HCT116 (cell line): ENCODE results near the gene OSBPL10. TPM values are rescaled to one million over a fixed set of nuclear protein-coding genes. Genes with fewer than 3 reads are reported as not detected.

Experiments
- ATAC-seq: fragments of 200-7000 bp; cut with Tn5 transposase; 2 replicates; pipeline ENCODE4 v1.9.1; 2020; ENCODE audit warnings: mild to moderate bottlenecking, moderate library complexity
- BruUV-seq: library from RNA; stranded (reverse); fragments of 400-500 nt; replicated peaks from 2 replicates; lab custom pipeline; 2021; lab: Mats Ljungman, UMichigan
- CTCF ChIA-PET: fragments of 300-600 bp; sonication (Branson Sonifier 250); formaldehyde crosslinking; loops from one replicate; lab custom pipeline; 2021; ENCODE audit warnings: antibody characterized with exemption; lab: Charles Lee
- POLR2A ChIA-PET: fragments of 300-600, 350-600 bp; sonication (Branson Sonifier 250); formaldehyde crosslinking; loops from one replicate; lab custom pipeline; 2021; ENCODE audit warnings: antibody characterized with exemption; lab: Charles Lee
- RAD21 ChIA-PET, 2 experiments: fragments of 300-600 bp; sonication (Branson Sonifier 250); formaldehyde crosslinking; loops; one replicate each; lab custom pipeline; 2023; ENCODE audit warnings: low total read pairs in 2 of 2; ENCODE audit not compliant: uncharacterized antibody in 2 of 2, unreplicated experiment in 2 of 2, low non-redundant PET in 1 of 2; lab: Charles Lee
- DNase-seq: peaks from one replicate; pipeline ENCODE4 v3.0.0-alpha.2; 2010; ENCODE audit warnings: low read depth, low spot score
- H2AFZ ChIP-seq: fragments of 200-600 bp; shearing (Covaris generic), sonication (generic); 2 replicates; pipeline ENCODE4 v1.6.1; 2017; ENCODE audit warnings: low read depth, mixed run types, mixed read lengths, antibody characterized with exemption, low read length; ENCODE audit not compliant: poor library complexity, severe bottlenecking
- H3K27ac ChIP-seq: 2 replicates; pipeline ENCODE4 v1.5.1; 2012; ENCODE audit warnings: low read depth, low read length
- H3K27me3 ChIP-seq: fragments of 200-600 bp; sonication (generic); 2 replicates; pipeline ENCODE4 v1.6.1; 2016; ENCODE audit warnings: mixed run types, low read length, mixed read lengths; ENCODE audit not compliant: insufficient read depth
- H3K36me3 ChIP-seq, 2 experiments: fragments of 200-500 bp in 1 of 2; fragments of 200-600 bp in 1 of 2; sonication (Bioruptor generic) in 1 of 2; sonication (generic) in 1 of 2; 2 replicates each; pipeline versions ENCODE4 v1.5.1 to v1.6.1; 2014 to 2016; ENCODE audit warnings: low read length in 2 of 2, inconsistent platforms in 1 of 2, mixed read lengths in 1 of 2, mixed run types in 1 of 2; ENCODE audit not compliant: insufficient read depth in 2 of 2, control insufficient read depth in 1 of 2
- H3K4me1 ChIP-seq, 2 experiments: fragments of 200-600 bp in 1 of 2; sonication (generic) in 1 of 2; 2 replicates each; pipeline versions ENCODE4 v1.5.1 to v1.6.1; 2012 to 2017; ENCODE audit warnings: low read length in 2 of 2, inconsistent platforms in 1 of 2, mild to moderate bottlenecking in 1 of 2, mixed read lengths in 1 of 2, mixed run types in 1 of 2, moderate library complexity in 1 of 2; ENCODE audit not compliant: insufficient read depth in 2 of 2, control insufficient read depth in 1 of 2
- H3K4me2 ChIP-seq: fragments of 200-600 bp; sonication (generic); 2 replicates; pipeline ENCODE4 v1.6.1; 2017; ENCODE audit warnings: mixed run types, low read length, mixed read lengths
- H3K4me3 ChIP-seq, 2 experiments: fragments of 200-600 bp in 1 of 2; sonication (generic) in 1 of 2; replicated peaks in 1 of 2; 2 replicates each; pipeline ENCODE4 v1.5.1; 2011 to 2016; ENCODE audit warnings: low read length in 2 of 2, control low read depth in 1 of 2, low read depth in 1 of 2, mild to moderate bottlenecking in 1 of 2, mixed read lengths in 1 of 2, mixed run types in 1 of 2
- H3K79me2 ChIP-seq: fragments of 200-600 bp; sonication (generic); 2 replicates; pipeline ENCODE4 v1.6.1; 2017; ENCODE audit warnings: mild to moderate bottlenecking, mixed run types, low read length, moderate library complexity, mixed read lengths; ENCODE audit not compliant: insufficient read depth
- H3K9ac ChIP-seq: fragments of 200-600 bp; sonication (generic); 2 replicates; pipeline ENCODE4 v1.6.1; 2016; ENCODE audit warnings: low read length, mixed read lengths
- H3K9me2 ChIP-seq: fragments of 200-600 bp; sonication (generic), shearing (Covaris generic); 2 replicates; pipeline ENCODE4 v1.6.1; 2017; ENCODE audit warnings: mixed run types, mild to moderate bottlenecking, moderate library complexity; ENCODE audit not compliant: insufficient read depth
- H3K9me3 ChIP-seq, 2 experiments: fragments of 200-500 bp in 1 of 2; fragments of 200-600 bp in 1 of 2; sonication (Bioruptor generic) in 1 of 2; sonication (generic) in 1 of 2; 2 replicates each; pipeline ENCODE4 v1.6.1; 2014 to 2017; ENCODE audit warnings: low read length in 2 of 2, mixed read lengths in 2 of 2, inconsistent platforms in 1 of 2, low read depth in 1 of 2, mild to moderate bottlenecking in 1 of 2, mixed run types in 1 of 2, moderate library complexity in 1 of 2; ENCODE audit not compliant: control insufficient read depth in 1 of 2, insufficient read depth in 1 of 2
- H4K20me1 ChIP-seq: fragments of 200-600 bp; sonication (generic), shearing (Covaris generic); 2 replicates; pipeline ENCODE4 v1.6.1; 2017; ENCODE audit warnings: mixed run types, mild to moderate bottlenecking, moderate library complexity; ENCODE audit not compliant: insufficient read depth
- CBX3 ChIP-seq: IDR thresholded peaks from 2 replicates; pipeline ENCODE4 v1.6.1; 2012; ENCODE audit warnings: low read depth
- EGR1 ChIP-seq: IDR thresholded peaks from 2 replicates; pipeline ENCODE4 v1.6.1; 2012; ENCODE audit warnings: low read depth
- EZH2phosphoT487 ChIP-seq: fragments of 200-600 bp; IDR thresholded peaks from 2 replicates; pipeline ENCODE4 v1.6.1; 2018; ENCODE audit warnings: antibody characterized with exemption, borderline replicate concordance
- FOSL1 ChIP-seq: IDR thresholded peaks from 2 replicates; pipeline ENCODE4 v1.6.1; 2012; ENCODE audit warnings: low read depth
- JUND ChIP-seq: IDR thresholded peaks from 2 replicates; pipeline ENCODE4 v1.6.1; 2012
- RAD21 ChIP-seq: IDR thresholded peaks from 2 replicates; pipeline ENCODE4 v1.6.1; 2012; ENCODE audit warnings: low read depth, mild to moderate bottlenecking
- SP1 ChIP-seq: IDR thresholded peaks from 2 replicates; pipeline ENCODE4 v1.6.1; 2012; ENCODE audit warnings: low read depth
- SRF ChIP-seq: IDR thresholded peaks from 2 replicates; pipeline ENCODE4 v1.6.1; 2012; ENCODE audit warnings: low read depth
- TCF7L2 ChIP-seq: IDR thresholded peaks from 2 replicates; pipeline ENCODE4 v1.7.0; 2011; ENCODE audit warnings: borderline replicate concordance, inconsistent platforms; ENCODE audit not compliant: insufficient read depth, insufficient read length; ENCODE audit errors: extremely low read depth
- YY1 ChIP-seq: IDR thresholded peaks from 2 replicates; pipeline ENCODE4 v1.6.1; 2011; ENCODE audit warnings: low read length, low read depth, moderate library complexity, mild to moderate bottlenecking; ENCODE audit not compliant: insufficient replicate concordance; ENCODE audit errors: extremely low read depth
- ZFX ChIP-seq: fragments of 450-650 bp; IDR thresholded peaks from 2 replicates; pipeline ENCODE4 v1.6.1; 2017
- ZNF274 ChIP-seq: fragments of 200-500 bp; sonication (Bioruptor generic); IDR thresholded peaks from 2 replicates; pipeline ENCODE4 v1.6.1; 2014; ENCODE audit warnings: mild to moderate bottlenecking, low read depth, low read length, inconsistent platforms
- intact Hi-C: fragments of 100-400 bp; cut with micrococcal nuclease; formaldehyde crosslinking; loops from 2 replicates; pipeline ENCODE4 v1.10.0; 2022
- total RNA-seq: library from RNA; stranded (reverse); gene quantifications from one replicate; pipeline ENCODE4 v1.2.1, GENCODE V29; 2021; ENCODE audit not compliant: unreplicated experiment
- TF ChIP-seq, protein P1 (sequence below), 3 experiments: fragments of 200-600 bp in 1 of 3; sonication (generic) in 1 of 3; IDR thresholded peaks in 2 of 3; conservative IDR thresholded peaks in 1 of 3; 2 replicates each; pipeline ENCODE4 v1.5.1; 2012 to 2017; ENCODE audit warnings: low read depth in 2 of 3, low read length in 2 of 3, antibody characterized with exemption in 1 of 3, borderline replicate concordance in 1 of 3, control low read depth in 1 of 3, mild to moderate bottlenecking in 1 of 3, mixed read lengths in 1 of 3, mixed run types in 1 of 3, moderate library complexity in 1 of 3; ENCODE audit not compliant: insufficient read depth in 1 of 3
- TF ChIP-seq, protein P2 (sequence below): IDR thresholded peaks from 2 replicates; pipeline ENCODE4 v1.6.1; 2012
- TF ChIP-seq, protein P3 (sequence below): IDR thresholded peaks from 2 replicates; pipeline ENCODE4 v1.6.1; 2011; ENCODE audit warnings: mild to moderate bottlenecking, low read length, moderate library complexity; ENCODE audit not compliant: insufficient replicate concordance; ENCODE audit errors: extremely low read depth
- TF ChIP-seq, protein P4 (sequence below): IDR thresholded peaks from 2 replicates; pipeline ENCODE4 v1.6.1; 2012
- TF ChIP-seq, protein P5 (sequence below): IDR thresholded peaks from 2 replicates; pipeline ENCODE4 v1.6.1; 2012; ENCODE audit warnings: low read depth

Gene OSBPL10
- total RNA-seq, 1 experiment from 2014 or later, result 25.8 TPM

DNA sequence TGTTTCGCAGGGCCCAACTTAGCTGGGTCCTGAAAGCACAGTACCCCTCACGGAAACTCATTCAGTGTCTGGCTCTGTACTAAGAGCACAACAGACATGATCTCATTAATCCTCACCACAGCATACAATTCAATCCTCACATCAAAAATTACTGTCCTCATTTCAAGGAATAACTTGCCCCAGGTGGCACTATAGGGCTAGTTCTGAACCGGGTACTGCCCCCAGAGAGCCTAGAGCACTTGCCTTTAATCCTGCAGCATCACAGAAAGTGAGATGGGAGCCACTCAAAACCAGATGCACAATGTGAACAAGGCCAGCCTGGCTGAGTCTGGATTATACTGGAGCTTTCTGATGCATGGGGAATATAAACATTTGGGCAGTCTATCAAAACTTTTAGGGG lies 122.6 kb downstream of the OSBPL10 start:
- H3K4me1 ChIP-seq, result no peaks in the 10 kb centered on the region
- H3K4me2 ChIP-seq, result no peak overlapping the region
- H3K4me3 ChIP-seq, result no peak overlapping the region
- ATAC-seq, result peak; percentile 64
- BruUV-seq, result no TSS peak
- H3K9me3 ChIP-seq, result no peaks in the 10 kb centered on the region
- no peaks in the 10 kb centered on the region for H4K20me1 ChIP-seq
- TF ChIP-seq YY1 (no peak), ZNF274 (no peak), JUND (no peak), EGR1 (no peak), TCF7L2 (no peak), CBX3 (no peak), ZFX (no peak), RAD21 (peak; percentile 44), SP1 (no peak), SRF (no peak), FOSL1 (no peak), EZH2phosphoT487 (no peak)
- TF ChIP-seq, protein P1, sequence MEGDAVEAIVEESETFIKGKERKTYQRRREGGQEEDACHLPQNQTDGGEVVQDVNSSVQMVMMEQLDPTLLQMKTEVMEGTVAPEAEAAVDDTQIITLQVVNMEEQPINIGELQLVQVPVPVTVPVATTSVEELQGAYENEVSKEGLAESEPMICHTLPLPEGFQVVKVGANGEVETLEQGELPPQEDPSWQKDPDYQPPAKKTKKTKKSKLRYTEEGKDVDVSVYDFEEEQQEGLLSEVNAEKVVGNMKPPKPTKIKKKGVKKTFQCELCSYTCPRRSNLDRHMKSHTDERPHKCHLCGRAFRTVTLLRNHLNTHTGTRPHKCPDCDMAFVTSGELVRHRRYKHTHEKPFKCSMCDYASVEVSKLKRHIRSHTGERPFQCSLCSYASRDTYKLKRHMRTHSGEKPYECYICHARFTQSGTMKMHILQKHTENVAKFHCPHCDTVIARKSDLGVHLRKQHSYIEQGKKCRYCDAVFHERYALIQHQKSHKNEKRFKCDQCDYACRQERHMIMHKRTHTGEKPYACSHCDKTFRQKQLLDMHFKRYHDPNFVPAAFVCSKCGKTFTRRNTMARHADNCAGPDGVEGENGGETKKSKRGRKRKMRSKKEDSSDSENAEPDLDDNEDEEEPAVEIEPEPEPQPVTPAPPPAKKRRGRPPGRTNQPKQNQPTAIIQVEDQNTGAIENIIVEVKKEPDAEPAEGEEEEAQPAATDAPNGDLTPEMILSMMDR (IDR thresholded peaks at IDR 0.05 in 2 of 3, conservative IDR thresholded peaks at IDR 0.05 in 1 of 3; ENCODE audit: borderline replicate concordance in 1 of 3, insufficient read depth in 1 of 3, low read depth in 2 of 3, low read length in 2 of 3), result peak in 1 of 3 experiments; percentile 11; a peak in 1 of 6 replicates
- TF ChIP-seq, protein P2, sequence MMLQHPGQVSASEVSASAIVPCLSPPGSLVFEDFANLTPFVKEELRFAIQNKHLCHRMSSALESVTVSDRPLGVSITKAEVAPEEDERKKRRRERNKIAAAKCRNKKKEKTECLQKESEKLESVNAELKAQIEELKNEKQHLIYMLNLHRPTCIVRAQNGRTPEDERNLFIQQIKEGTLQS, result no peak
- TF ChIP-seq, protein P3, sequence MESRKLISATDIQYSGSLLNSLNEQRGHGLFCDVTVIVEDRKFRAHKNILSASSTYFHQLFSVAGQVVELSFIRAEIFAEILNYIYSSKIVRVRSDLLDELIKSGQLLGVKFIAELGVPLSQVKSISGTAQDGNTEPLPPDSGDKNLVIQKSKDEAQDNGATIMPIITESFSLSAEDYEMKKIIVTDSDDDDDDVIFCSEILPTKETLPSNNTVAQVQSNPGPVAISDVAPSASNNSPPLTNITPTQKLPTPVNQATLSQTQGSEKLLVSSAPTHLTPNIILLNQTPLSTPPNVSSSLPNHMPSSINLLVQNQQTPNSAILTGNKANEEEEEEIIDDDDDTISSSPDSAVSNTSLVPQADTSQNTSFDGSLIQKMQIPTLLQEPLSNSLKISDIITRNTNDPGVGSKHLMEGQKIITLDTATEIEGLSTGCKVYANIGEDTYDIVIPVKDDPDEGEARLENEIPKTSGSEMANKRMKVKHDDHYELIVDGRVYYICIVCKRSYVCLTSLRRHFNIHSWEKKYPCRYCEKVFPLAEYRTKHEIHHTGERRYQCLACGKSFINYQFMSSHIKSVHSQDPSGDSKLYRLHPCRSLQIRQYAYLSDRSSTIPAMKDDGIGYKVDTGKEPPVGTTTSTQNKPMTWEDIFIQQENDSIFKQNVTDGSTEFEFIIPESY, result no peak
- TF ChIP-seq, protein P4, sequence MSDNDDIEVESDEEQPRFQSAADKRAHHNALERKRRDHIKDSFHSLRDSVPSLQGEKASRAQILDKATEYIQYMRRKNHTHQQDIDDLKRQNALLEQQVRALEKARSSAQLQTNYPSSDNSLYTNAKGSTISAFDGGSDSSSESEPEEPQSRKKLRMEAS, result no peak
- TF ChIP-seq, protein P5, sequence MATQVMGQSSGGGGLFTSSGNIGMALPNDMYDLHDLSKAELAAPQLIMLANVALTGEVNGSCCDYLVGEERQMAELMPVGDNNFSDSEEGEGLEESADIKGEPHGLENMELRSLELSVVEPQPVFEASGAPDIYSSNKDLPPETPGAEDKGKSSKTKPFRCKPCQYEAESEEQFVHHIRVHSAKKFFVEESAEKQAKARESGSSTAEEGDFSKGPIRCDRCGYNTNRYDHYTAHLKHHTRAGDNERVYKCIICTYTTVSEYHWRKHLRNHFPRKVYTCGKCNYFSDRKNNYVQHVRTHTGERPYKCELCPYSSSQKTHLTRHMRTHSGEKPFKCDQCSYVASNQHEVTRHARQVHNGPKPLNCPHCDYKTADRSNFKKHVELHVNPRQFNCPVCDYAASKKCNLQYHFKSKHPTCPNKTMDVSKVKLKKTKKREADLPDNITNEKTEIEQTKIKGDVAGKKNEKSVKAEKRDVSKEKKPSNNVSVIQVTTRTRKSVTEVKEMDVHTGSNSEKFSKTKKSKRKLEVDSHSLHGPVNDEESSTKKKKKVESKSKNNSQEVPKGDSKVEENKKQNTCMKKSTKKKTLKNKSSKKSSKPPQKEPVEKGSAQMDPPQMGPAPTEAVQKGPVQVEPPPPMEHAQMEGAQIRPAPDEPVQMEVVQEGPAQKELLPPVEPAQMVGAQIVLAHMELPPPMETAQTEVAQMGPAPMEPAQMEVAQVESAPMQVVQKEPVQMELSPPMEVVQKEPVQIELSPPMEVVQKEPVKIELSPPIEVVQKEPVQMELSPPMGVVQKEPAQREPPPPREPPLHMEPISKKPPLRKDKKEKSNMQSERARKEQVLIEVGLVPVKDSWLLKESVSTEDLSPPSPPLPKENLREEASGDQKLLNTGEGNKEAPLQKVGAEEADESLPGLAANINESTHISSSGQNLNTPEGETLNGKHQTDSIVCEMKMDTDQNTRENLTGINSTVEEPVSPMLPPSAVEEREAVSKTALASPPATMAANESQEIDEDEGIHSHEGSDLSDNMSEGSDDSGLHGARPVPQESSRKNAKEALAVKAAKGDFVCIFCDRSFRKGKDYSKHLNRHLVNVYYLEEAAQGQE, result no peak
- TF ChIP-seq, all 23 proteins: peak for 2
- no peak overlapping the region for H2AFZ ChIP-seq
- CTCF ChIA-PET, result no interaction called here
- H3K27ac ChIP-seq, result no peak overlapping the region
- H3K9ac ChIP-seq, result no peak overlapping the region
- RAD21 ChIA-PET, result interaction anchor here in 1 of 2 experiments (0.6 kb wide), 1 partner anchor 91 kb away, joined by 4 read pairs; no protein-coding TSS in a partner anchor
- H3K9me2 ChIP-seq, result no peaks in the 10 kb centered on the region
- intact Hi-C loops, result no loop called here
- DNase-seq, result no peak
- no peaks in the 10 kb centered on the region for H3K36me3 ChIP-seq
- POLR2A ChIA-PET, result no interaction called here
- H3K27me3 ChIP-seq, result no peaks in the 10 kb centered on the region
- H3K79me2 ChIP-seq, result no peaks in the 10 kb centered on the region
